CD4-positive, alpha-beta T cell treated with Interferon gamma for 1 hour (primary cell): Measurements from ENCODE around the gene ARFRP1.
A peak's percentile ranks its signal among the peaks of the same experiment; 100 is the strongest.
"Not testable (repeated sequence)": the region's sequence is repeated elsewhere in the genome, so short reads cannot be mapped to it uniquely, and the experiment has no call there.

Source experiments
- DNase-seq: peaks from one replicate; pipeline ENCODE4 v3.0.0-alpha.2; 2020

The ARFRP1 gene

DNA sequence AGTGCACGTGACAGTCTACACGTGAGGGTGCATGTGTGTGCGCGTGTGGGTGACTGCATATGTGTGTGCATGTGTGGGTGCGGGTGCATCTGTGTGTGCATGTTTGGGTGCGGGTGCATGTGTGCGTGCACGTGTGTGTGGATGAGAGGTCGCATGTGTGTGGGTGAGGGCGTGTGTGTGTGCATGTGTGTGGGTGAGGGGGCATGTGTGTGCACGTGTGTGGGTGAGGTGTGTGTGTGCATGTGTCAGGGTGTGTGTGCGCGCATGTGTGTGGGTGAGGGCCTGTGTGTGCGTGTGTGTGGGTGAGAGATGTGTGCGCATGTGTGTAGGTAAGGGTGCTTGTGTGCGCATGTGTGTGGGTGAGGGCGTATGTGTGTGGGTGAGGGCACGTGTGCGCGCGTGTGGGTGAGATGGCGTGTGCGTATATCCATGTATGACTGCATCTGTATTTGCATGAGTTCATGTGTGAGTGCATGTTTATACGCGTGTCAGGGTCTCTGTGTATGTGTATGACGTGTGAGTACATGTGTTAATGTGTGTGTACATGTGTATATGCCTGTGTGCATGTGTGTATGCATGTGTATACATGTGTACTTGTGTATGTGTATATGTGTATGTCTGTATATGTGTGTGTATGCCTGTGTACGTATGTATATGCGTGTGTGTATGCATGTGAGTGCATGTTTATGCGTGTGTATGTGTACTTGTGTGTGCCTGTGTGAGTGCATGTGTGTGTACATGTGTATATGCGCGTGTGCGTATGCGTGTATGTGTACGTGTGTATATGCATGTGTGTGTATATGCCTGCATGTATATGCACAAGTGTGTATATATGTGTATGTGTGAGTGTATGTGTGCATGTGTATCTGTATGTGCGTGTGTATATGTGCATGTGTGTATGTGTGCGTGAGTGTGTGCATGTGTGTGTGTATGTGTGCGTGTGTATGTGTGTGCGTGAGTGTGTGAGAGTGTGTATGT is 24.6 kb upstream of the ARFRP1 start:
- no peak for DNase-seq

GRCh38 chr20:63731410-63731809 is 23.6 kb upstream of the ARFRP1 start:
- no peak for DNase-seq

GRCh38 chr20:63730189-63730733 is 22.5 kb upstream of the ARFRP1 start:
- DNase-seq = not testable (repeated sequence)

- not testable (repeated sequence) for DNase-seq
These were observed 15.3 kb upstream of the ARFRP1 start for GRCh38 chr20:63722967-63723622.

GRCh38 chr20:63718996-63719395 is 11.2 kb upstream of the ARFRP1 start:
- DNase-seq = no peak

- DNase-seq = no peak
These were observed 7.1 kb upstream of the ARFRP1 start for GRCh38 chr20:63714858-63715257.

DNA sequence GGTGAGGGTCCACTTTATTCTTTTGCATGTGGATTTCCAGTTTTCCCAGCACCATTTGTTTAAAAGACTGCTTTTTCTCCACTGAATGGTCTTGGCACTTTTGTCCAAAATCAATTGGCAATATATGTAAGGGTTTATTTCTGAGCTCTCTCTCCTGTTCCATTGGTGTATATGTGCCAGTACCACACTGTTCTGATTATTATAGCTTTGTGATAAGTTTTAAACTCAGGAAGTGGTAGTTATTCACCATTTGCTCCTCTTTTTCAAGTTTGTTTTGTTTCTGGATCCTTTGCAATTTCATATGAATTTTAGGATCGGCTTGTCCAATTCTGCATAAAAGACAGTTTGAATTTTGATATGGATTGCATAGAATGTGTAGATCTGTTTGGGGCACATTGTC is 4.4 kb upstream of the ARFRP1 start:
- DNase-seq = no peak

- no peak for DNase-seq
These were observed 3.4 kb upstream of the ARFRP1 start for GRCh38 chr20:63711085-63711645.

DNA sequence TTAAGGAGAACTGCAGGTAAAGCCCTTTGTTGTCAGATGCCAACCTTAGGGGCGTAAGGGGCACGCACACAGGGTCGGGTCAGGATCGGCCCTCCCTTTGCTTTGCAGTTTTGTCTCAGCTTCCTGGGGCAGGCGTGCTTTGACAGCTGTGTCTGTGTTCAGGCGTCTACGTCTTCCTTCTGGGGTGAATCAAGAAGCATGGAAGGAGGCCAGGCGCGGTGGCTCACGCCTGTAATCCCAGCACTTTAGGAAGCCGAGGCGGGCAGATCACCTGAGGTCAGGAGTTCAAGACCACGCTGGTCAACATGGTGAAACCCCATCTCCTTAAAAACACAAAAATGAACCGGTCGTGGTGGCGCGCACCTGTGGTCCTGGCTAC is 1.4 kb upstream of the ARFRP1 start:
- DNase-seq = no peak

GRCh38 chr20:63708301-63709148 is 749 bp upstream of the ARFRP1 start:
- no peak for DNase-seq

DNA sequence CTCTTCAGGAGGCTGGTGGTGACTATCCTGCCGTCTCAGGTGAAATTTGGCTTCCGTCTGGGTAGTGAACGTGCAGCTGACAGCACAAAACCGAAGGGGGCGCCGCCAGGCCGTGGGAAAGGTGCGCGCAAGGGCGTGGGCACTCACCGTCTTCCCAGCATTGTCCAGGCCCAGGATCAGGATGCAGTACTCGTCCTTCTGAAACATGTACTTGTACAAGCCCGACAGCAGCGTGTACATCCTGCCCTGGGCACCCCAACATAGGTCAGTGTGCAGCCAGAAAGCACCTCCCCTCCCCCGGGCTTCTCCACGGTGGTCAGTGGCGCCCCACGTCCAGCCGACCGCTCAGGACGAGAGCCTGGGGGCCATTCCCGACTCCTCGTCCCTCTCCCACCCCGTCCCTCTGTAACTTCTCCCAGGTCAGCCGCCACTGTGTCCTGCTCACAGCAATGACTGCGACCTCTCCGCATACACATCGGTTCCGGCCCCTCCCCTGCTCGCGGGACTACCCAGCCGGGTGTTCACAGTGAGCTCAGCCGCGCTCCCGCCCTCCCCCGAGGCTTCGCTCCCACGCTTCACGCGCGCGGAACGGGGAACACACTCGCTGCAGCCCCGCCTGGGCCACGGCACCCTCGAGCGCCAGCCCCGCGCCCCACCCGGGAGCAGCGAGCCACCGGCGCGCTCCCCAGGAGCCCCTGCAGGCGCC is 771 bp downstream of the ARFRP1 start:
- DNase-seq = peak; percentile 42

DNA sequence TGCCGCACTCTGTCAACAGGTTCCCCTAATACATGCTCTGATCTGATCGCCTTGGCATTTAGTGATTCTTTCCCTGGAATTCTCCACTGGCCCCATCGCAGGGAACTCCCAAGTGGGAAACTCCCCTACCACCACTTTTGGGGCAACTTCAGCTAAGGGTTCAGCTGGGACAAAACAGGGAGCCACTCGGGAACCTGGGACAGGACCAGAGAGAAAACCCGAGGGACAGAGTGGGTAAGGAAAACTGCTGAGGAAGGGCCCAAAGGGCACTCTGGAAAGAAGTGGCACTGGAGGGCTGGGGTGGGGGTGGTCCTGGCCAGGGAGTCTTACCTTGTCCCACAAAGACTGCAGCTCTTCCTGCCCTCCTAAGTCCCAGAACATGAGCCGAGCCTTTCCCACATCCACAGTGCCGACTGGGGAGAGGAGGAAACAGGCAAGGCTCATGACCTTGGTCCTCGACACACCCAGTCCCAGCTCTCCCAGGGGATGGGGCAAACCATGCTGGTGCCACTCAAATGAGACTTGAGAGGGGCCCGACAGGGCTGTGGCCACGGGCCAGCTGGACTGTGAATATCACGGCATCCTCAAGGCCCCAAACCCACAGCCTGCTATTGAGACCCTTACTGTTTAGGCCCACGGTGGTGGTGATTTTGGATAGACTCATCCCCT is 1.6 kb downstream of the ARFRP1 start:
- DNase-seq = no peak

DNA sequence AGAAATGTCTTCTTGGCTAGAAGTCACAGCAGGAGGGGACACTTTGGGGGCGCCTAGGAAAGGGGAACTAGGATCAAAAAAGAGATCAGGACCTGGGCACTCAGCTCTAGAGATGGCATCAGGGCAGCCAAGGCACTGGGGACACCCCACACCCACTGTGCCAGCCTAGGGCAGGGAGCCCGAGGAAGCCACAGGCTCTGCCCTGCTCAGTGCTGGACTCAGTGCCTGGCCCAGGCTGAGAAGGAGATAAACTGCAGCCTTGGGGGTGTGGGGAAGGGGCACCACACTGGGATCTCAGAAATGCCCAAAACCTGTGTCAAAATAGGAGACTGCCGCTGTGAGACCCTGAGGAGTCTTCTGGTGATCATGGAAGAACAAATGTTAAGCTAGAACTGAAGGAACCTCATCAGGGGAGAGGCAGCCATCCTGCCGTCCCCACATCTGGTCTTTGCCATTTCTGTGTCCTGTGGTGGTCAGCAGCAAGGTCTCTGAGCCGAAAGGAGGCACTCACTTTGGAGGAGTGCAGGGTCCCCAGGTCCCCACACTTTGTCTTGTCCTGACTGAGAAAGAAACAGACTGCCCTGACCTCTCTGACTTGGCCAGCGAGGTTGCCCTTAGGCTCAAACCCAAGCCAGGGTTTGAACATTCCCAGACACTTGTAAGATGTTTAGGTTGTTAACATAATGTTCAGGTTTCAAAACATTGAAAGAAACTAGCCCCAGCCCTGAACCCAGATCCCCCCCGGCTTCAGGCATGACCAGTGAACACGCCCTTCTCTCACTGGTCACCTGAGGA is 2.3 kb downstream of the ARFRP1 start:
- no peak for DNase-seq

DNA sequence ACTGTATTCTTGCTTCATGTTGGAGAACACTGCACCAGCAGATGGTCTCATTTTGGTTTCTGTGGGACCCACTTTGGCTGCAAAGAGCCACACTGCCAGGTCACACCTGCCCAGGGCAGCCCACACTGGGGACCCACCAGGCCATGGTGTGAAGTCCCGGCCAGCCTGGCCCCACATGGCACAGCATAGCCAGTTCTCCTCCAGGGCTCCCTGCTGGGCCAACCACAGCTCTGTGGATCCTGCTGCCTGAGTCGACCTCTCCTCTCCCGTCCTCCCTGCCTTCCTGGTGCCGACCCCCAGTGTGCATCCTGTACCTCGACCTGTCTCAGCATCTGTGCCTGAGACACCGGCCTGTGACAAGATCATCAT is 3.0 kb downstream of the ARFRP1 start:
- no peak for DNase-seq

GRCh38 chr20:63703976-63704748 is 3.6 kb downstream of the ARFRP1 start:
- DNase-seq = no peak

- no peak for DNase-seq
These were observed 4.3 kb downstream of the ARFRP1 start for GRCh38 chr20:63703471-63703975.

GRCh38 chr20:63702751-63703470 is 4.9 kb downstream of the ARFRP1 start:
- no peak for DNase-seq

- no peak for DNase-seq
These were observed 5.6 kb downstream of the ARFRP1 start for GRCh38 chr20:63702036-63702665.
